Measurements from ENCODE around the gene EVL. TPM values are rescaled to one million over a fixed set of nuclear protein-coding genes. Genes with fewer than 3 reads are reported as not detected.

The EVL gene
- total and polyA plus RNA-seq, 3 donors from 2014 or later: 87.4 to 96.8 (median 91.7) TPM

DNA sequence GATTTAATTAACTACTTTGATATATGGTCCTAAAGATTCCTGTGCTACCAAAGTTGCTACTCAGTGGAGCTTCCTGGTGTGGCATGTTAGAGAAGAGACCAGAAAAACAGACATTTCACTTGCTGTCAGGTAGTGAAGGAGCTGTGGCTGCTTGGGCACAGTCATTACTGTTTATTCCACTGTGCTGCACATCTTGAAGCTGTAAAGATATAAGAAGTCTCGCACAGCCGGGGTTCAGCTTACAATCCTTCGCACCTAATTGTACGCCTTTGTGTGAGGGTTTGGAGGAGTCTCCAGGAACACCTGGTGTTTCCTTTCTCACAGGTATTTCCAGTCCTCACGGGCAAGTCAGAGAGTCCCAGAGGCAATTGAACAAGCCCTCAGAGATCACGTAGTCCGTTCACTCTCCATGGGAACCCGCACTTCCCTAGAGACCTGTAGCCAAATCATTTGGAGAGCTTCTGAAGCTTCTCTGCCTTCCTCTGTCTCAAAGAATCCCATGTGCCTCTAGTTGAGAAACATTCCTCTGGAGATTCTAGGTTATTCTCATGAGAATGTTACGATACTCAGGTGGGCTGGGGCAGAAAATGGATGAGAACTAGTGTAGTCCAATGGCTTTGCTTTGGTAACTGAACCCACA, 4.1 kb downstream of the EVL start:
- DNase-seq: no peak
- H3K27me3 ChIP-seq: no peaks in the 10 kb centered on the region
- TF ChIP-seq POLR2A (IDR thresholded peaks at IDR 0.05): no peak
- TF ChIP-seq, protein P1, sequence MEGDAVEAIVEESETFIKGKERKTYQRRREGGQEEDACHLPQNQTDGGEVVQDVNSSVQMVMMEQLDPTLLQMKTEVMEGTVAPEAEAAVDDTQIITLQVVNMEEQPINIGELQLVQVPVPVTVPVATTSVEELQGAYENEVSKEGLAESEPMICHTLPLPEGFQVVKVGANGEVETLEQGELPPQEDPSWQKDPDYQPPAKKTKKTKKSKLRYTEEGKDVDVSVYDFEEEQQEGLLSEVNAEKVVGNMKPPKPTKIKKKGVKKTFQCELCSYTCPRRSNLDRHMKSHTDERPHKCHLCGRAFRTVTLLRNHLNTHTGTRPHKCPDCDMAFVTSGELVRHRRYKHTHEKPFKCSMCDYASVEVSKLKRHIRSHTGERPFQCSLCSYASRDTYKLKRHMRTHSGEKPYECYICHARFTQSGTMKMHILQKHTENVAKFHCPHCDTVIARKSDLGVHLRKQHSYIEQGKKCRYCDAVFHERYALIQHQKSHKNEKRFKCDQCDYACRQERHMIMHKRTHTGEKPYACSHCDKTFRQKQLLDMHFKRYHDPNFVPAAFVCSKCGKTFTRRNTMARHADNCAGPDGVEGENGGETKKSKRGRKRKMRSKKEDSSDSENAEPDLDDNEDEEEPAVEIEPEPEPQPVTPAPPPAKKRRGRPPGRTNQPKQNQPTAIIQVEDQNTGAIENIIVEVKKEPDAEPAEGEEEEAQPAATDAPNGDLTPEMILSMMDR (IDR thresholded peaks at IDR 0.05): no peak
- H3K36me3 ChIP-seq (ENCODE audit: low read depth, missing control alignments): no peaks in the 10 kb centered on the region
- no peaks in the 10 kb centered on the region for H3K9me3 ChIP-seq
- H3K4me3 ChIP-seq: no peak overlapping the region
- H3K4me1 ChIP-seq: peaks cover 4% of the 10 kb centered on the region
- H3K27ac ChIP-seq: no peak overlapping the region
- WGBS, 2 donors: 89 to 98% methylated on average over 9 of the region's 9 CpGs
- intact Hi-C loops (cut with DNase I; ENCODE audit: low total_unique reads): no loop called here

DNA sequence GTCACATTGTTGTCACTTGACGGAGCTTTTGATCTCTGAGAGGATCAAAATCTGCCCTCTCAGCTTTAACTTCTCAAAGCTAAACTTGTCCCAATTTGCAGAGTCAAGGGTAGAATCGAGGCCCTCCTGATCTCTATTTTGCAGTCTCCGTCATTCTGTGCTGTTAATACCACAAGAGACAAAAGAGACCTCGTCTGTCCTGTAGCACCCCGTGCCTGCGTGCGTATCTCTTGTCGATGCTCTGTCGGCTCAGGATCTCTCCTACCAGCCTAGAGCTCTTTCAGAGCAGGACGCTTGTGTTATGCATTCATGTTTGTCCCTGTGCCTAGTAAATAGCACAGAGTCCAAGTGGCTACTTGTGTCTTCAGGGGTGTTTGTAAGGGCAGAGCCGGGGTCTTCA, 5.1 kb downstream of the EVL start:
- no peak for TF ChIP-seq POLR2A (IDR thresholded peaks at IDR 0.05)
- TF ChIP-seq, protein P1 (IDR thresholded peaks at IDR 0.05): no peak
- intact Hi-C loops (cut with DNase I; ENCODE audit: low total_unique reads): no loop called here
- Histone ChIP-seq H3K27ac (no peak overlapping the region), H3K4me3 (no peak overlapping the region), H3K9me3 (no peaks in the 10 kb centered on the region), H3K27me3 (no peaks in the 10 kb centered on the region), H3K4me1 (no peaks in the 10 kb centered on the region), H3K36me3 (ENCODE audit: low read depth, missing control alignments) (no peaks in the 10 kb centered on the region)
- no peak for DNase-seq
- WGBS, 2 donors: 93 to 95% methylated on average over 10 to 11 of the region's 11 CpGs

DNA sequence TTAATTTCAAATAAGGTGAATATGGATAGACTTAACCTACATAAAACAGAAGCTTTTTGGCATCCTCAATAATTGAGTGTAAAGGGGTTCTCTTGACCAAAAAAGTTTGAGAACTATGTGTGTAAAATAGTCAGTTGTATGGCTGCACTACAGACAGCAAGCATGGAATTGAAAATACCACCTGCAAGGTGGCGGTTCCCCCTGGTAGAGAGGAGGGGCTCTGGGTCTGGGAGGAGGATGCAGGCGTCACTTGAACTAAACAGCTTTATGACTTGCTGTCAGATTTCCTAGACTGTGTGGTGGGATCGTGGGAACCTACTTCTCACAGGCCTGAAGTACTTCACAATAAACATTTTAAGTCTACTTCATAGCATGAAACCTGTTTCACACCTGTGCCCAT, 6.3 kb downstream of the EVL start:
- Histone ChIP-seq H3K4me3 (no peak overlapping the region), H3K9me3 (no peaks in the 10 kb centered on the region), H3K27me3 (no peaks in the 10 kb centered on the region), H3K27ac (no peak overlapping the region), H3K4me1 (no peaks in the 10 kb centered on the region), H3K36me3 (ENCODE audit: low read depth, missing control alignments) (no peaks in the 10 kb centered on the region)
- 85 to 96% methylated on average over 3 of the region's 3 CpGs for WGBS, 2 donors
- TF ChIP-seq POLR2A (IDR thresholded peaks at IDR 0.05): no peak
- intact Hi-C loops (cut with DNase I; ENCODE audit: low total_unique reads): no loop called here
- no peak for DNase-seq

DNA sequence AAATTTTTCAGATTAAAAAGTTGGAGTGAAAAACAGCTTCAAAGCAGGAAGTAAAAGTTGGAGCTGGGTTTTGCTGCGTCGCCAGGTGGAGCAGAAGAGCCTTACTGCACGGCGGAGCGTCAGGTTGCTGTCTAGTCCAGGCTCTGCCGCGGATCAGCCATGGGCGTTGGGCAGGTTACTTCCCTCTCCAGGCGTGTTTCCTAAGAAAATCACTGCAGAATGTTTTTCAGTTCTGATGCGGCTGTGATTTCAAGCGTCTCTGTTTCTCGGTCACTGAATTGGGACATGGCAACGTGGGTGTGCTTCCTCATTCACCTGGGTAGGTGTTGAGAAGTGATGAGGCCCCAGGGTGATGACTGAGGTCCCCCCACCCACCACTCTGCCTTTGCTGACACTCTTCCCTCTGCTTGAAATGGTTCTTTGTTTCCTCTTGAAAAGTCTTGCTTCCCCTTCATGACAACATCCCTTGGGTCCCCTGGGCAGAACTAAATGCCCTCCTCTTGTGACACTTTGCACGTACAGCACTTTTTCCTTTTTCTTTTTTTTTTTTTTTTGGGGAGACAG, 7.6 kb downstream of the EVL start:
- Histone ChIP-seq H3K4me1 (no peaks in the 10 kb centered on the region), H3K36me3 (ENCODE audit: low read depth, missing control alignments) (no peaks in the 10 kb centered on the region), H3K27ac (no peak overlapping the region), H3K4me3 (no peak overlapping the region), H3K27me3 (no peaks in the 10 kb centered on the region), H3K9me3 (no peaks in the 10 kb centered on the region)
- TF ChIP-seq POLR2A (IDR thresholded peaks at IDR 0.05): no peak
- TF ChIP-seq, protein P1 (IDR thresholded peaks at IDR 0.05): no peak
- 77 to 94% methylated on average over 14 of the region's 14 CpGs for WGBS, 2 donors
- intact Hi-C loops (cut with DNase I; ENCODE audit: low total_unique reads): no loop called here
- DNase-seq: no peak

DNA sequence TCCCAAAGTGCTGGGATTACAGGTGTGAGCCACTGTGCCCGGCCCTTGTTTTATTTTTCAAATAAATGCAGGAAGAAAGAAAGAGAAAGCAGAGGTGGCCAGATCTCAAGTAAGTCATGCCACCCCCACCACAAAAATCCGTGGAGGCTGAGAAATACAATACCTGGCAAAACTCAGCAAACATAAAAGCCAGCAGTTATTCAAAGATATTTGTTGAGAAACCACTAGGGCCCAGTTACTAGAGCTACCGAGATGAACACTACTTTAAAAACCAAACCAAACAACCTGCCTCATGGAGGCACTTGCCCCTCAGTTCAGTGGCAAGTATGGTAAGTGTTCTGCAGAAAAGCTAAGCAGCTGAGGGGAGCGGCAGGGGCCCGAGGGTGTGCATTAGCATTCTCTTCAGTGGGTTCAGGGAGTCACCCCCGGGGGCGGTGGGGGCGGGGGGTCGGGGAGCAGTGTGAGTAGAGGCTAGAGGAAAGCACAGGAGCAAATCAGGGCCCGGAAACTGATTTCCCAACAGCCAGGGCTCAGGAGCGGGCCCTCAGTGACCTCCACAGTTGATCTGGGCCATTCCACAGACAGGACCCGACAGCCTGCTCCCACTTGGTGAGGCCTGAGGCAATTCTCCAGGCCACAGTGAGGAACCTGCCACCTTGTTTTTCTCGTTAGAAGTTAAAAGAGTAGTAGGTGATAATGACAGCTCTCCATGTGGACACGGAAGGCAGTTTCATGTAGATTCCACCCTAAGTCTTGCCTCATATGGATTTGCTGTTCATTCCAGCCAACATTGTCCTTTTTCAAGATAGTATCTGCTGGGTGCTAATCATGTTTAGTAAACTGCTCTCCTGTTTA, 8.6 kb downstream of the EVL start:
- no peak for TF ChIP-seq POLR2A (IDR thresholded peaks at IDR 0.05)
- TF ChIP-seq, protein P1 (IDR thresholded peaks at IDR 0.05): no peak
- intact Hi-C loops (cut with DNase I; ENCODE audit: low total_unique reads): no loop called here
- no peak overlapping the region for H3K4me3 ChIP-seq
- peaks cover 4% of the 10 kb centered on the region for H3K4me1 ChIP-seq
- H3K9me3 ChIP-seq: no peaks in the 10 kb centered on the region
- H3K36me3 ChIP-seq (ENCODE audit: low read depth, missing control alignments): no peaks in the 10 kb centered on the region
- H3K27me3 ChIP-seq: no peaks in the 10 kb centered on the region
- DNase-seq: no peak
- H3K27ac ChIP-seq: no peak overlapping the region
- WGBS, 2 donors: 85 to 86% methylated on average over 13 to 14 of the region's 14 CpGs

Data from testis (tissue), 3 donors.